Measurements from ENCODE around the gene RARRES1. TPM values are rescaled to one million over a fixed set of nuclear protein-coding genes. Genes with fewer than 3 reads are reported as not detected.

The RARRES1 gene
- total RNA-seq, 2 donors from 2014 or later, result 10.0 to 291 TPM

DNA sequence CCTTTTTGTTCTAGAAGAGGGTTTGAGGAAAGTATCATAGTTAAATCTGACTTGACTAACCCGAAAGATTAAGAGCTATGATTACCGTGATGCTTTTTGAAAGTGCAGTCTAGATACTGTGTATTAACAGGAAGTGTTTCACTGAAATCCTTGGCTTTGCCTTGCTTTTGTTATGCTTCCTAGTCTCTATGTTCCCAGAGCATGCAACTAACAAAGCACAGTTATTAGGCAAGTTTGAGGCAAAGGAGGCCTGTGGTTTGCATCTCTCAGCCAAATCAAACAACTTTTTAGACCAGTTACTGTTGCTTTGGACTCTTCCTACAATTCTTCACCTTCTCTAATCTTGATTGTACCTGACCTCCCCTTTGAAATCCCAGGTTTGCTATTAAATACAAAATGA, 63.8 kb downstream of the RARRES1 start:
- Histone ChIP-seq H3K9me3 (no peaks in the 10 kb centered on the region), H3K36me3 (peaks cover 32% of the 10 kb centered on the region), H3K4me1 (no peaks in the 10 kb centered on the region), H3K27ac (no peak overlapping the region), H3K4me3 (no peak overlapping the region), H3K27me3 (no peaks in the 10 kb centered on the region)
- no peak for DNase-seq (ENCODE audit: low spot score)
- TF ChIP-seq, protein P1, sequence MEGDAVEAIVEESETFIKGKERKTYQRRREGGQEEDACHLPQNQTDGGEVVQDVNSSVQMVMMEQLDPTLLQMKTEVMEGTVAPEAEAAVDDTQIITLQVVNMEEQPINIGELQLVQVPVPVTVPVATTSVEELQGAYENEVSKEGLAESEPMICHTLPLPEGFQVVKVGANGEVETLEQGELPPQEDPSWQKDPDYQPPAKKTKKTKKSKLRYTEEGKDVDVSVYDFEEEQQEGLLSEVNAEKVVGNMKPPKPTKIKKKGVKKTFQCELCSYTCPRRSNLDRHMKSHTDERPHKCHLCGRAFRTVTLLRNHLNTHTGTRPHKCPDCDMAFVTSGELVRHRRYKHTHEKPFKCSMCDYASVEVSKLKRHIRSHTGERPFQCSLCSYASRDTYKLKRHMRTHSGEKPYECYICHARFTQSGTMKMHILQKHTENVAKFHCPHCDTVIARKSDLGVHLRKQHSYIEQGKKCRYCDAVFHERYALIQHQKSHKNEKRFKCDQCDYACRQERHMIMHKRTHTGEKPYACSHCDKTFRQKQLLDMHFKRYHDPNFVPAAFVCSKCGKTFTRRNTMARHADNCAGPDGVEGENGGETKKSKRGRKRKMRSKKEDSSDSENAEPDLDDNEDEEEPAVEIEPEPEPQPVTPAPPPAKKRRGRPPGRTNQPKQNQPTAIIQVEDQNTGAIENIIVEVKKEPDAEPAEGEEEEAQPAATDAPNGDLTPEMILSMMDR (IDR thresholded peaks at IDR 0.05), result no peak

DNA sequence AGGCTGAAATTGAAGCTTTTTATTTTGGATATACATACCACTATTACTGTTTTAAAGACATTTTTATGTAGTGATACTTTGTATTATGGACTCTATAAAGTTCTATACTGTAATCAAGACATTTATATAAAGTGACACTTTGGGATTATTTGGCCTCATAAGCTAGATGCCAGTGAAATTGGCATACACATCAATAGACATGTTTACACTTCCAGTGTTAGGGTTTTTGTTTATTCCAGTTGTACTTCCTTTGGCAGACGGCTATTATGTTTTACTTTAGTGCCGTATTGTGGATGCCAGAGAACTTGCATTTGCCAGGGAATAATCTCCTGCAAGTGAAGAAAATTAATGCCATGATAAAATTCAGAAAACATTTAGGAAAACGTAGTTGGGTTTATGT, 65.8 kb downstream of the RARRES1 start:
- H3K9me3 ChIP-seq, result no peaks in the 10 kb centered on the region
- H3K27me3 ChIP-seq, result no peaks in the 10 kb centered on the region
- no peak overlapping the region for H3K27ac ChIP-seq
- TF ChIP-seq, protein P1 (IDR thresholded peaks at IDR 0.05), result no peak
- no peaks in the 10 kb centered on the region for H3K4me1 ChIP-seq
- H3K4me3 ChIP-seq, result no peak overlapping the region
- H3K36me3 ChIP-seq, result peaks cover 51% of the 10 kb centered on the region
- DNase-seq (ENCODE audit: low spot score), result no peak

DNA sequence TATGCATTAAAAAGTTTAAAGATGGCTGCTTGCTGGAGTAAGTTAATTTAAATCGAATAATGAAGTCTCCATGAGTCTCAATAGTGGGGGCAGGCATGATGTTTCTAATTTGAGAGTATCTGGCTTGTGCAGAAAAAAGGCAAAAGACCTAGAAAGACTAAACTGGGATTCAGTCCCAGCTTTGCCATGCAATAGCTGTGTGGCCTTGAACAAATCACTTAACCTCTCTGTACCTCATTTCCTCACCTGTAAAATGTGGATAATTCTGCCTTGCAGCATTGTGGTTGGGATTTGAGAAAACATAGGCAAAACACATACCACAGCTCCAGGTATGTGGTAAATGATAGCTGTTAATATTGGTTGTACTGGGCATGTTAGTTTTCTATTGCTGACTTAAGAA, 68.4 kb downstream of the RARRES1 start:
- Histone ChIP-seq H3K4me1 (no peaks in the 10 kb centered on the region), H3K9me3 (no peaks in the 10 kb centered on the region), H3K27me3 (no peaks in the 10 kb centered on the region), H3K36me3 (peaks cover 74% of the 10 kb centered on the region), H3K4me3 (no peak overlapping the region), H3K27ac (no peak overlapping the region)
- no peak for DNase-seq (ENCODE audit: low spot score)
- TF ChIP-seq, protein P1 (IDR thresholded peaks at IDR 0.05), result no peak

DNA sequence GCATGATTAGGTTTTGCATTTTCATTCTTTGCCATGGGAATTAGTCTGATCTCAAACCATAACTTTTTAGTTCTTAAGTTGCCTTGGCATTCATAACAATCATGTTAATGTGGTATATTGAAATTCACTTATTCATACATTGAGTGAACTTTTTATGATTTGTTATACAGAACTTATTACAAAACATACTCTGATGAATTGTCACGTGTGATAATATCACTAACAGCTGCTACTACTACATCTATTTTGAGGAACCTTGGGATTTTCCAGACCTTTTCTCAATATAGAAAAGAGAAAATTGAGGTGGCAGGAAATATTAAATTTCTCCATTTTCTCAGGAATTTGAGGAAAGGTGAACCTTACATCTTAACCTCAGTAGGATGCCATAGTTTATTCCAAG, 69.0 kb downstream of the RARRES1 start:
- H3K9me3 ChIP-seq, result no peaks in the 10 kb centered on the region
- TF ChIP-seq, protein P1 (IDR thresholded peaks at IDR 0.05), result no peak
- no peak for DNase-seq (ENCODE audit: low spot score)
- no peaks in the 10 kb centered on the region for H3K27me3 ChIP-seq
- no peaks in the 10 kb centered on the region for H3K4me1 ChIP-seq
- H3K4me3 ChIP-seq, result no peak overlapping the region
- H3K27ac ChIP-seq, result no peak overlapping the region
- peaks cover 76% of the 10 kb centered on the region for H3K36me3 ChIP-seq

DNA sequence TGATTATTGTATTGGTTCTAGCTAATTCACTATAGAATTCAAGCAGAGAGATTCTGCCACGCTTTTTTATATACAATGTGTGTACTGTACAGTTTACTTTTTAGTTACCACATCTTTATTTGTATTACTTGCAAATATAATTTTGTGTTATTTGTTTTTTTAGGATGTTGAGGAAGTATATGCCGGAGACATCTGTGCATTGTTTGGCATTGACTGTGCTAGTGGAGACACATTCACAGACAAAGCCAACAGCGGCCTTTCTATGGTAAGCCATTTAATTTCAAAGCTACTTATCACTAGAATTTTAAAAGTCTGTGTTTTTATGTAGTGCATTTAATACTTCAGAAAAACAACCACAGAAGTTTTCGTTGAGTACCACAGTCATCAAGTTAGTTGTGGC, 71.5 kb downstream of the RARRES1 start:
- TF ChIP-seq, protein P1 (IDR thresholded peaks at IDR 0.05), result no peak
- Histone ChIP-seq H3K4me3 (no peak overlapping the region), H3K27ac (no peak overlapping the region), H3K4me1 (no peaks in the 10 kb centered on the region), H3K36me3 (peaks cover 74% of the 10 kb centered on the region), H3K9me3 (no peaks in the 10 kb centered on the region), H3K27me3 (no peaks in the 10 kb centered on the region)
- DNase-seq (ENCODE audit: low spot score), result no peak

DNA sequence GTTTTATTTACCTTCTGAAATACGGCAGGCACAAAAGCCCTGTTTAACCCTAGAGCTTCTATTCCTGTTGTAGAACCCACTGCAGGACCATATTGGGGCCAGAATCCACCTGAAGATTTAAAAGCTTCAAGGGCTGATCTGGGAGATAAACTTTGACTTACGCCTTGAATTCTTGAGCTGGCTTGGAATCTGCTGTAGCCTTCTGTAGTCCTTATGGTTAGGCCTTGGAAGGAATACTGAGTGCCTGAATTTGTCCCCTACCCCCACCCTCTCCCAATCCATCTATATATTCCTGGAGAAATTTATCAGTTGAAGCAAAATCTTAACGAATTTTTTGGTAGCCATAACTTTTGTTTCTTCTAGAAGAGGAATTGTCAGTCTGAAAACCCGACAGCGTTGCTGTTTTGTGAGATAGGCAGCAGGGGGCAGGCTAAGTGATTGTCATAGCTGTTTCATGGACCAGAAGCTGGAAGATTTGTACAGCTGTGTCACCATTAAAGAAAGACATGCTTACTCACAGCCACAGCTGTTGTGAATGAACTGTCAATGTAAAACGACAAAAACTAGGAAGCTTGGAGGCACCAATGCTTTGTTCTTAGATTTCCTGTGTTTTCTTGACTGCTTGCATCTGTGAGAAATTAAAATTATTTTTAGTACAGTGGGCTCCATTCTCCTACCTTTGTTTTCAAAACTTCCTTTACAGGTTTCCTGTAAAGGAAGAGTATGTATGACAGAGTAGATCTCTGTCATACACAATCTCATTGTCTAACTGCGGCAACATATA, 72.6 kb downstream of the RARRES1 start:
- peak; percentile 71 for DNase-seq (ENCODE audit: low spot score)
- peaks cover 73% of the 10 kb centered on the region for H3K36me3 ChIP-seq
- no peaks in the 10 kb centered on the region for H3K27me3 ChIP-seq
- H3K9me3 ChIP-seq, result no peaks in the 10 kb centered on the region
- H3K27ac ChIP-seq, result peak overlapping the region in 1 of 2 donors; percentile 4
- H3K4me3 ChIP-seq, result no peak overlapping the region
- TF ChIP-seq, protein P1 (IDR thresholded peaks at IDR 0.05), result peak; percentile 54 to 77
- no peaks in the 10 kb centered on the region for H3K4me1 ChIP-seq

Measured in right atrium auricular region (tissue), 2 donors.